ENCODE results near the gene PLXDC2.

- no peak for TF ChIP-seq CTCF (IDR thresholded peaks at IDR 0.05)
- no peak for TF ChIP-seq POLR2A (IDR thresholded peaks at IDR 0.05)
Measured at GRCh38 chr10:20085115-20085514, 268.9 kb downstream of the PLXDC2 start.
